Upper lobe of left lung (tissue), 6 donors: ENCODE measurements around the gene CSH2. TPM values are rescaled to one million over a fixed set of nuclear protein-coding genes. Genes with fewer than 3 reads are reported as not detected.
"Not testable (repeated sequence)": the region's sequence is repeated elsewhere in the genome, so short reads cannot be mapped to it uniquely, and the experiment has no call there.

Experiments
- ATAC-seq, 2 donors: fragments of 200-7000 bp; cut with Tn5 transposase; one replicate each; pipeline ENCODE4 v1.9.1; 2022; ENCODE audit warnings: mild to moderate bottlenecking in 2 of 2, moderate library complexity in 2 of 2; ENCODE audit not compliant: low FRiP score in 2 of 2
- DNase-seq, 2 donors: peaks; one replicate each; pipeline ENCODE4 v3.0.0-alpha.2; 2019 to 2020
- H3K27ac ChIP-seq, 4 donors: fragments of 200-600 bp; sonication (generic); one replicate each; pipeline ENCODE4 v1.5.1; 2016 to 2019
- H3K27me3 ChIP-seq, 4 donors: fragments of 200-600 bp; sonication (generic); one replicate each; pipeline ENCODE4 v1.5.1; 2017 to 2019
- H3K36me3 ChIP-seq, 4 donors: fragments of 200-600 bp; sonication (generic); one replicate each; pipeline ENCODE4 v1.5.1; 2016 to 2019
- H3K4me1 ChIP-seq, 4 donors: fragments of 200-600 bp; sonication (generic); one replicate each; pipeline ENCODE4 v1.5.1; 2018 to 2019
- H3K4me3 ChIP-seq, 4 donors: fragments of 200-600 bp; sonication (generic); one replicate each; pipeline ENCODE4 v1.5.1; 2017 to 2019; ENCODE audit warnings: mild to moderate bottlenecking in 2 of 4, moderate library complexity in 1 of 4
- H3K9me3 ChIP-seq, 4 donors: fragments of 200-600 bp; sonication (generic); one replicate each; pipeline ENCODE4 v1.5.1; 2018 to 2019
- WGBS, 2 donors: methylation state at CpG; one replicate each; pipeline ENCODE4 v1.1.5; 2017 to 2018; 5-methylcytosine and 5-hydroxymethylcytosine counted together
- total RNA-seq, 6 donors: library from RNA; depleted of rRNA in 4 of 6; stranded (reverse); fragments of >200 nt in 4 of 6; gene quantifications; one replicate each; pipeline versions ENCODE4 v1.1.0 to v1.2.1, GENCODE V29; 2016 to 2021
- TF ChIP-seq, protein P1 (sequence below), 6 experiments: fragments of 450-650 bp in 4 of 6; fragments of 200-600 bp in 2 of 6; sonication (generic) in 2 of 6; IDR thresholded peaks; one replicate each; pipeline ENCODE4 v1.5.1; 2016 to 2019; ENCODE audit warnings: antibody characterized with exemption in 6 of 6
- donor health status: DM: no; HTN: no; CAD: no; lungs with moderate emphysema.
- donor health status: DM: no; HTN: yes; CAD: no; lungs with severe emphysema.

The CSH2 gene
- total RNA-seq, 6 donors from 2014 or later: not detected

DNA sequence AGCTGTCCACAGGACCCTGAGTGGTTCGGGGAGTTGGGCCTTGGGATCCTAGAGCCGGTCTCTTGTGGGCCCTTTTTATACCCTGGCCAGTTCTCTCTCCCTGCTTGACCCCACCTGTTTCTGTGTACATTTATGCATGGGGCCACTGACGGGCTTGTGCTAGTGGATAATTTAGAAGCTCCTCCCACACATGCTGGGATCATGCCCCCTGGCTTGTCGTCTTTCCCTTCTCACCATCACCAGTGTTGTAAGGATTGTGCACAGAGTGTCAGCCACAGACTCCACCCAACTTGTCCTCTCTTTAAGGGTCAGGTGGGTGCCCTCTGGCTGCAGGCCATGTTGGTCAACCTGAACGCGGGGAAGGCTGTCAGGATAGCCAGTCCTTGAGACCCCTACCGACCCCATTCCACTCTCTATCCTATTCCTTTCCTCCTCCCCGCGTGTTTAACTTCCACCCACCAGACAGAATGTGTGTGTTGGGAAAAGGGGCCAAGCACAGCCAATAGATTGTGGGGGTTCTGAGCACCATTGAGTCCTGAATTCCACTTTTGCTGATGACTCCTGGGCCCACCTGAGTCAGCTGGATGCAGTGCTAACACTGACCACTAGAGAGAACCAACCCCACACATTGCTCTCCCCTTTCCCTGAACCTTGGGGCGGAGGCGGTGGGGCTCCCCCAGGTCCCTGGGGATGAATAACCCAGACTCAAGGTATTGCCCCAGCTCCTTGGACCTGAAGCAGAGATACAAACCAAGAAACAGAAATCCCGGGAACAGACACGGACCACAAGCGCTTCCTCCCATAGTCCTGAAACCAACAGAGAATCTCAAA is 23.3 kb upstream of the CSH2 start, which contains the start of gene CSH1:
CSH1 (minus strand) TSS at position 51 of the 831 bp plus-strand sequence. CDS start 63 bp downstream, outside the sequence.
- H3K27ac ChIP-seq: not testable (repeated sequence)
- WGBS, 2 donors: 90 to 94% methylated on average over 5 to 7 of the region's 14 CpGs

DNA sequence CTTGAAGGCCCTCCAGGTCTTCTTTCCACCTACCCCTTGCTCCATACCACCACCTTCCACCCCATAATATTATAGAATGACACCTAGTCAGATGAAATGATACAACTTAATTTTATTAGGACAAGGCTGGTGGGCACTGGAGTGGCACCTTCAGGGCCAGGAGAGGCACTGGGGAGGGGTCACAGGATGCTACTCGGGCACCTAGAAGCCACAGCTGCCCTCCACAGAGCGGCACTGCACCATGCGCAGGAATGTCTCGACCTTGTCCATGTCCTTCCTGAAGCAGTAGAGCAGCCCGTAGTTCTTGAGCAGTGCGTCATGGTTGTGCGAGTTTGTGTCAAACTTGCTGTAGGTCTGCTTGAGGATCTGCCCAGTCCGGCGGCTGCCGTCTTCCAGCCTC is 21.3 kb upstream of the CSH2 start:
- 89% methylated on average over 10 of the region's 10 CpGs; no CpG with 5 or more reads in 1 of the 2 donors for WGBS, 2 donors
- not testable (repeated sequence) for H3K27me3 ChIP-seq, H3K4me1 ChIP-seq, H3K9me3 ChIP-seq, ATAC-seq, H3K4me3 ChIP-seq, H3K36me3 ChIP-seq, H3K27ac ChIP-seq, DNase-seq

More for the DNA sequence above, 23.3 kb upstream of the CSH2 start, which contains the start of gene CSH1:
- not testable (repeated sequence) for H3K4me3 ChIP-seq, H3K36me3 ChIP-seq, H3K9me3 ChIP-seq, H3K27me3 ChIP-seq, ATAC-seq, DNase-seq, H3K4me1 ChIP-seq

DNA sequence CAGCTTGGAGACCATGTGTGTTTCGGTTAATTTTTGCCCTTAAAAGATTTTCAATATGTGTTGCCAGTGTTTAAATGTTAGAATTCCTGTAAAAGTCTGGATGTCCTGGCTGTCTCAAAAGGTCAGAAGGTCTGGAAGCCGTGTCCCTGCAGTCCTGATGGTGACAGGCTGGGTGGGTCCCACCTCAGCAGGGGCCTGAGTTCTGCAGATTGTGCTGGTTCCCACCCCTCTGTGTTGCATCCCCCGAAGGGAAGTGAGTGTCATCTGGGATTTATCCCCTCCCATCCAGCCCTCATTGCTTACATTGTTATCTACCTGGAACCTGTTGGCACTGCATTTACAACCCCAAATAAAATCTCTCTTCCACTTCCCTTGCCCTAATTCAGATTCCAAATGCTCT is 20.5 kb upstream of the CSH2 start:
- not testable (repeated sequence) for DNase-seq, H3K27ac ChIP-seq, H3K27me3 ChIP-seq, H3K4me3 ChIP-seq, ATAC-seq, H3K9me3 ChIP-seq, H3K36me3 ChIP-seq, H3K4me1 ChIP-seq
- 67 to 82% methylated on average over 3 of the region's 3 CpGs for WGBS, 2 donors

DNA sequence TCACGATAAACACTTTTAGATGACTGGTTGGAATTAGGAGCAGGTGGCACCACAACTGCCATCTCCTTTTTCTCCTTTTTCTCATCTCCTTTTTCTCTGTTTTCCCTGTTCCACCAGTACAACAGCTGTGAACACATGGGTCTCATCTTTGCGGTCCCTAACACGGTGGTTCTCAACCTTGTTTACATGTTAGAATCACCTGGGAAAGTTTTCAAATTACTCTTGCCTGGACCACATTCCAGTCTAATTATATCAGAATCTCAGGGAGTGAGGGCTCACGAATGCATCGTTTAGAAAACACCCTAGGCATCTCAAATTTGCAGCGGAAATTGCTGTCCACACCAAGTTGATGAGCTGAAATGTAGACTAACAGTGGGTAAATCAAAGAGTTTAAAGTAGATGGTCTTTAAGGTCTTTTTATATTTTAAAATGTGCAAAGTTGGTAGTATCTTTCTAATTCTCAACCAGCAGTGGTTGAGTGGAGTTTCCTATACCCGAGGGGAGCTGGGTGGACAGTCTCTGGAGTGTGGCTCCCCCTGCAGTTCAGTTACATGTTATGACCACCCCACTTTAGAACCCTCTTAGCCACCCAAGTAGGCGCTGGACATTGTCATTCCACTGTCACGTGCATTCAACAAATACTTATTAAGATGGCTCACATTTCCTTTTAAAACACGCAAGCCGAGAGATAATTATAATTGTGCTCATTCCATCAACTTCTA is 19.0 kb upstream of the CSH2 start:
- not testable (repeated sequence) for H3K4me3 ChIP-seq, H3K36me3 ChIP-seq, H3K27ac ChIP-seq, ATAC-seq, H3K27me3 ChIP-seq, H3K4me1 ChIP-seq, DNase-seq, H3K9me3 ChIP-seq
- 60 to 66% methylated on average over 11 of the region's 11 CpGs for WGBS, 2 donors

DNA sequence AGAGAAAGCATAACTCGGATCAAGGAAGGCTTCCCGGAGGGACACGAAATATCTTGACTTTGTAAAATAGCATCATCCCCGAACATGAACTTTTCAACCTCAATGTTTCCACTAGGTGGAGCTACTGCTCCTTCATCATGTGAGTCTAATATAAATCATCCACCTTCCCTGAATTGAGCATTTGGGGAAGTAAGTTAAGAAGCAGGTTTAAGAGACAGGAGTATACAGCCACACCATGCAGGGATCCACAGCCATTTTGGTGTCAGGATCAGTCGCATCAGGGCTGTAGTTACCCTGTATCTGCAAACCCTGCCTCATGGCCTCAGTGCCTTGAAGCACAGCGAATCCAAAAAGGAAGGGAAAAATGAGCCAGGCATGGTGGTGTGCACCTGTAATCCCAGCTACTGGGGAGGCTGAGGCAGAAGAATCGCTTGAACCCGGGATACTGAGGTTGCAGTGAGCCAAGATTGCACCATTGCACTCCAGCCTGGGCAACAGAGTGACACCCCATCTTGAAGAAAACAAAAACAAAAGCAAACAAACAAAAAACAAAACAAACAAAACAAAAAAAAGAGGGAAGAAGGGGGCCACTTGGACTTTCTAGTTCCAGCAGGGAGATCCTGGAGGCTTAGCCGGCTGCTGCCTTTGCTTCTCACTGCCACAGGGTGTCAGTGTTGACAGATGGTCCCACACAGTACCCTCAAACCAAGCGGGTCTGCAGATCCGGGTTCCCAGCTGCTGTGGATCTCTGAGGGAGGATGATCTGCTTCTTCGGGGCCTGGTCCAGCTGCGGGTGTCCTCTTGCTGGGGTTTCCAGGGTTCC is 15.8 kb upstream of the CSH2 start:
- H3K27me3 ChIP-seq, H3K4me3 ChIP-seq, H3K36me3 ChIP-seq, H3K9me3 ChIP-seq, H3K4me1 ChIP-seq, H3K27ac ChIP-seq, DNase-seq: not testable (repeated sequence)
- WGBS, 2 donors: 26 to 32% methylated on average over 12 to 13 of the region's 13 CpGs
- TF ChIP-seq, protein P1, sequence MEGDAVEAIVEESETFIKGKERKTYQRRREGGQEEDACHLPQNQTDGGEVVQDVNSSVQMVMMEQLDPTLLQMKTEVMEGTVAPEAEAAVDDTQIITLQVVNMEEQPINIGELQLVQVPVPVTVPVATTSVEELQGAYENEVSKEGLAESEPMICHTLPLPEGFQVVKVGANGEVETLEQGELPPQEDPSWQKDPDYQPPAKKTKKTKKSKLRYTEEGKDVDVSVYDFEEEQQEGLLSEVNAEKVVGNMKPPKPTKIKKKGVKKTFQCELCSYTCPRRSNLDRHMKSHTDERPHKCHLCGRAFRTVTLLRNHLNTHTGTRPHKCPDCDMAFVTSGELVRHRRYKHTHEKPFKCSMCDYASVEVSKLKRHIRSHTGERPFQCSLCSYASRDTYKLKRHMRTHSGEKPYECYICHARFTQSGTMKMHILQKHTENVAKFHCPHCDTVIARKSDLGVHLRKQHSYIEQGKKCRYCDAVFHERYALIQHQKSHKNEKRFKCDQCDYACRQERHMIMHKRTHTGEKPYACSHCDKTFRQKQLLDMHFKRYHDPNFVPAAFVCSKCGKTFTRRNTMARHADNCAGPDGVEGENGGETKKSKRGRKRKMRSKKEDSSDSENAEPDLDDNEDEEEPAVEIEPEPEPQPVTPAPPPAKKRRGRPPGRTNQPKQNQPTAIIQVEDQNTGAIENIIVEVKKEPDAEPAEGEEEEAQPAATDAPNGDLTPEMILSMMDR (IDR thresholded peaks at IDR 0.05): peak in 4 of 6 experiments; percentile 16 to 40 (median 37)
- ATAC-seq: peak in 1 of 2 donors; percentile 87

DNA sequence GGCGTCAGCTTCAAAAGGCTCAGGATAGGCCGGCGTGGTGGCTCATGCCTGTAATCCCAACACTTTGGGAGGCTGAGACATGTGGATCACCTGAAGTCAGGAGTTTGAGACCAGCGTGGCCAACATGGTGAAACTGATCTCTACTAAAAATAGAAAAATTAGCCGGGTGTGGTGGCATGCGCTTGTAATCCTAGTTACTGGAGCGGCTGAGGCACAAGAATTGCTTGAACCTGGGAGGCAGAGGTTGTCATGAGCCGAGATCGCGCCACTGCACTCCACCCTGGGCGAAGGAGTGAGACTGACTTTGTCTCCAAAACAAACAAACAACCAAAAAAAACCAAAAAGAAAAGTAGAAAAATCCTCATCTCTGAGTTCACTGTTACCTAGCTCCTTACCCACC is 11.6 kb upstream of the CSH2 start:
- not testable (repeated sequence) for H3K4me1 ChIP-seq, H3K27ac ChIP-seq, ATAC-seq, H3K36me3 ChIP-seq, H3K4me3 ChIP-seq, H3K27me3 ChIP-seq, DNase-seq, H3K9me3 ChIP-seq
- WGBS, 2 donors: 90 to 95% methylated on average over 11 of the region's 11 CpGs

DNA sequence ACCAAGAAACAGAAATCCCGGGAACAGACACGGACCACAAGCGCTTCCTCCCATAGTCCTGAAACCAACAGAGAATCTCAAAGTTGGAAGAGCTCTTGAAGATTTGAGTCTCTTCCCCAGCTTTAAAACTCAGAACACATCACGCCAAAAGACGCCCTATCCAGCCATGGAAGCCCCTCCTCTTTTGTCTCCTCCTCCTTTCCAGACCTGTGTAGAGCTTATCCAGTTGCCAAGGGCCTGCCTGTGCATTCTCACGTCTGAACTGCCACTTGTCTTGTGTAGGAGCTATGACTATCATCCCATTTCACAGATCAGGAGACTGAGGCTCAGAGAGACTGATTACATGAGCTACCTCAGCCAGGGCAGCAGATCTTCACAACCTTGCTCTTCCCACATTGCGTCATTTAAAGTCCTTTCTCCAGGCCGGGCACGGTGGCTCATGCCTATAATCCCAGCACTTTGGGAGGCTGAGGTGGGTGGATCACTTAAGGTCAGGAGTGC is 9.2 kb upstream of the CSH2 start:
- not testable (repeated sequence) for H3K4me3 ChIP-seq, H3K36me3 ChIP-seq, H3K27me3 ChIP-seq, ATAC-seq, H3K9me3 ChIP-seq, DNase-seq, H3K4me1 ChIP-seq, H3K27ac ChIP-seq
- whole genome bisulfite sequencing, 2 donors: 65 to 71% methylated on average over 7 to 9 of the region's 9 CpGs
